ENCODE data around the gene ULBP2.

GRCh38 chr6:149905371-149905910 is 36.4 kb upstream of the ULBP2 start:
- TF ChIP-seq CTCF (IDR thresholded peaks at IDR 0.05) (no peak), POLR2AphosphoS5 (IDR thresholded peaks at IDR 0.05) (no peak), POLR2A (IDR thresholded peaks at IDR 0.05) (no peak)
